ENCODE data around the gene CTTNBP2.
A peak's percentile ranks its signal among the peaks of the same experiment; 100 is the strongest.

Gene CTTNBP2, protein sequence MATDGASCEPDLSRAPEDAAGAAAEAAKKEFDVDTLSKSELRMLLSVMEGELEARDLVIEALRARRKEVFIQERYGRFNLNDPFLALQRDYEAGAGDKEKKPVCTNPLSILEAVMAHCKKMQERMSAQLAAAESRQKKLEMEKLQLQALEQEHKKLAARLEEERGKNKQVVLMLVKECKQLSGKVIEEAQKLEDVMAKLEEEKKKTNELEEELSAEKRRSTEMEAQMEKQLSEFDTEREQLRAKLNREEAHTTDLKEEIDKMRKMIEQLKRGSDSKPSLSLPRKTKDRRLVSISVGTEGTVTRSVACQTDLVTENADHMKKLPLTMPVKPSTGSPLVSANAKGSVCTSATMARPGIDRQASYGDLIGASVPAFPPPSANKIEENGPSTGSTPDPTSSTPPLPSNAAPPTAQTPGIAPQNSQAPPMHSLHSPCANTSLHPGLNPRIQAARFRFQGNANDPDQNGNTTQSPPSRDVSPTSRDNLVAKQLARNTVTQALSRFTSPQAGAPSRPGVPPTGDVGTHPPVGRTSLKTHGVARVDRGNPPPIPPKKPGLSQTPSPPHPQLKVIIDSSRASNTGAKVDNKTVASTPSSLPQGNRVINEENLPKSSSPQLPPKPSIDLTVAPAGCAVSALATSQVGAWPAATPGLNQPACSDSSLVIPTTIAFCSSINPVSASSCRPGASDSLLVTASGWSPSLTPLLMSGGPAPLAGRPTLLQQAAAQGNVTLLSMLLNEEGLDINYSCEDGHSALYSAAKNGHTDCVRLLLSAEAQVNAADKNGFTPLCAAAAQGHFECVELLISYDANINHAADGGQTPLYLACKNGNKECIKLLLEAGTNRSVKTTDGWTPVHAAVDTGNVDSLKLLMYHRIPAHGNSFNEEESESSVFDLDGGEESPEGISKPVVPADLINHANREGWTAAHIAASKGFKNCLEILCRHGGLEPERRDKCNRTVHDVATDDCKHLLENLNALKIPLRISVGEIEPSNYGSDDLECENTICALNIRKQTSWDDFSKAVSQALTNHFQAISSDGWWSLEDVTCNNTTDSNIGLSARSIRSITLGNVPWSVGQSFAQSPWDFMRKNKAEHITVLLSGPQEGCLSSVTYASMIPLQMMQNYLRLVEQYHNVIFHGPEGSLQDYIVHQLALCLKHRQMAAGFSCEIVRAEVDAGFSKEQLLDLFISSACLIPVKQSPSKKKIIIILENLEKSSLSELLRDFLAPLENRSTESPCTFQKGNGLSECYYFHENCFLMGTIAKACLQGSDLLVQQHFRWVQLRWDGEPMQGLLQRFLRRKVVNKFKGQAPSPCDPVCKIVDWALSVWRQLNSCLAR (N-terminal part only)

GRCh38 chr7:117873310-117874190 is at the start of gene CTTNBP2:
CTTNBP2 (minus strand) TSS chr7:117873441; CDS start chr7:117873415, 26 bp downstream.
- TF ChIP-seq EZH2phosphoT487 (IDR thresholded peaks at IDR 0.05; ENCODE audit: low read length): no peak
- TF ChIP-seq CTCF (IDR thresholded peaks at IDR 0.05; ENCODE audit: low read length): no peak
- no peak for TF ChIP-seq EZH2 (optimal IDR thresholded peaks at IDR 0.05; ENCODE audit: low read depth, low read length)
- Histone ChIP-seq H2AFZ (ENCODE audit: low read length) (peak within 1 kb of the TSS; percentile 85), H3K27ac (ENCODE audit: low read length) (no peak within 1 kb of the TSS), H3K9ac (ENCODE audit: low read length) (peak within 1 kb of the TSS; percentile 26; the same call in 1 of the 2 replicates), H3K4me3 (ENCODE audit: low read length) (peak within 1 kb of the TSS; percentile 73), H3K9me3 (replicated peaks; ENCODE audit: insufficient read depth, low read length) (no peaks in the 10 kb centered on the region), H3K4me1 (ENCODE audit: low read length) (peaks cover 19% of the 10 kb centered on the region; the same call in 1 of the 2 replicates), H3K36me3 (replicated peaks; ENCODE audit: insufficient read depth, low read length) (no peaks in the 10 kb centered on the region), H3K4me2 (ENCODE audit: low read depth, low read length) (peak within 1 kb of the TSS; percentile 90), H3K9me2 (replicated peaks; ENCODE audit: insufficient read depth, low read length) (no peaks in the 10 kb centered on the region), H4K20me1 (ENCODE audit: insufficient read depth, low read length) (no peaks in the 10 kb centered on the region), H3F3A (ENCODE audit: insufficient read depth, low read length) (no peaks in the 10 kb centered on the region), H3K79me2 (ENCODE audit: low read length) (no peaks in the 10 kb centered on the region), H3K27me3 (replicated peaks; ENCODE audit: insufficient read depth, low read length) (peaks cover 9% of the 10 kb centered on the region; the same call in 1 of the 2 replicates)
- DNase-seq: peak; percentile 63

DNA sequence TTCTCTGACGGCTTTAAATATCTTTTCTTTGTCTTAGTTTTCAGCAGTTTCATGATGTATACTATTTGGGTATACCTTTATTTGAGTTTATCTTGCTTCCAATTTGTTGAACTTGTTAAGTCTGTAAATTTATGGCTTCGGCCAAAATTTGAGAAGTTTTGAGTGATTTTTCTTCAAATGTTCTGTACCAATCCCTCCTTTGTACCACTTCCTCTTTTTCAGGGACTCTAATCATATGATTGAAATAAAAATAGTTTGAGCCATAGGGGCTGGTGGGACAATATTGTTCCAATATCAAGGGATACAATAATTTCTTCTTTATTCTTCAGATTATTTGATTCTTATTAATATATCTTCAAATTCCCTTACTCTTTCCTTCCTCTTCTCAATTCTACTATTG is 43.1 kb upstream of the CTTNBP2 start:
- DNase-seq: no peak
- Histone ChIP-seq H4K20me1 (ENCODE audit: insufficient read depth, low read length) (no peaks in the 10 kb centered on the region), H3K27ac (ENCODE audit: low read length) (no peak overlapping the region), H3K4me2 (ENCODE audit: low read depth, low read length) (no peak overlapping the region), H3K9me2 (replicated peaks; ENCODE audit: insufficient read depth, low read length) (no peaks in the 10 kb centered on the region), H3K79me2 (ENCODE audit: low read length) (no peaks in the 10 kb centered on the region), H3K36me3 (replicated peaks; ENCODE audit: insufficient read depth, low read length) (no peaks in the 10 kb centered on the region), H3F3A (ENCODE audit: insufficient read depth, low read length) (no peaks in the 10 kb centered on the region), H3K4me3 (ENCODE audit: low read length) (no peak overlapping the region), H3K9me3 (replicated peaks; ENCODE audit: insufficient read depth, low read length) (no peaks in the 10 kb centered on the region), H3K27me3 (replicated peaks; ENCODE audit: insufficient read depth, low read length) (no peaks in the 10 kb centered on the region), H3K9ac (ENCODE audit: low read length) (no peak overlapping the region), H2AFZ (ENCODE audit: low read length) (no peak overlapping the region), H3K4me1 (ENCODE audit: low read length) (no peaks in the 10 kb centered on the region)
- no peak for TF ChIP-seq EZH2phosphoT487 (IDR thresholded peaks at IDR 0.05; ENCODE audit: low read length)
- no peak for TF ChIP-seq EZH2 (optimal IDR thresholded peaks at IDR 0.05; ENCODE audit: low read depth, low read length)
- TF ChIP-seq CTCF (IDR thresholded peaks at IDR 0.05; ENCODE audit: low read length): no peak

DNA sequence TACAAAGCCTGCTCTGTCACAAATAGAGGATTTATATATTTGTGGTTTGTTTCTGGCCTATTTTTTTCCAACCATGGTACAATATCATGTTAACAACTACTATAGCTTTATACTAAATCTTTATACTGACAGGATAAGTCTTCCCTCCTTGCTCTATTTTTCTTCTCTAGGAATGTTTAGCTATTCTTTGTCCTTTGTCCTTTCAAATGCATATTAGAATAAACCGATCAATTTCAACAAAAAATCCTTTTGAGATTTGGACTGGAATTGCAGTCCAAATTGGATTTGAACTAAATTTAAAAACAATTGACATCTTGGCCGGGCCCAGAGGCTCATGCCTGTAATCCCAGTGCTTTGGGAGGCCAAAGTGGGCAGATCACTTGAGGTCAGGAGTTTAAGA is 39.2 kb upstream of the CTTNBP2 start:
- H3K4me2 ChIP-seq (ENCODE audit: low read depth, low read length): no peak overlapping the region

More for the DNA sequence above, 39.2 kb upstream of the CTTNBP2 start:
- Histone ChIP-seq H3K36me3 (replicated peaks; ENCODE audit: insufficient read depth, low read length) (no peaks in the 10 kb centered on the region), H3K27ac (ENCODE audit: low read length) (no peak overlapping the region), H3K27me3 (replicated peaks; ENCODE audit: insufficient read depth, low read length) (no peaks in the 10 kb centered on the region), H3K4me1 (ENCODE audit: low read length) (no peaks in the 10 kb centered on the region), H4K20me1 (ENCODE audit: insufficient read depth, low read length) (no peaks in the 10 kb centered on the region), H3K4me3 (ENCODE audit: low read length) (no peak overlapping the region), H3F3A (ENCODE audit: insufficient read depth, low read length) (no peaks in the 10 kb centered on the region), H3K9ac (ENCODE audit: low read length) (no peak overlapping the region), H3K9me3 (replicated peaks; ENCODE audit: insufficient read depth, low read length) (no peaks in the 10 kb centered on the region), H2AFZ (ENCODE audit: low read length) (no peak overlapping the region), H3K79me2 (ENCODE audit: low read length) (no peaks in the 10 kb centered on the region), H3K9me2 (replicated peaks; ENCODE audit: insufficient read depth, low read length) (no peaks in the 10 kb centered on the region)
- TF ChIP-seq CTCF (IDR thresholded peaks at IDR 0.05; ENCODE audit: low read length) (no peak), EZH2 (optimal IDR thresholded peaks at IDR 0.05; ENCODE audit: low read depth, low read length) (no peak), EZH2phosphoT487 (IDR thresholded peaks at IDR 0.05; ENCODE audit: low read length) (no peak)
- DNase-seq: no peak
